SK-N-SH treated with all-trans-retinoic acid at 6 μM for 48 hours (cell line): Measurements from ENCODE around the gene C1QL2.

Source experiments
- ARNTL ChIP-seq: fragments of 450-650 bp; formaldehyde crosslinking; IDR thresholded peaks from 2 replicates; pipeline ENCODE4 v1.5.0; 2020; ENCODE audit warnings: low read depth, mild to moderate bottlenecking, moderate library complexity, borderline replicate concordance
- BACH2 ChIP-seq: fragments of 250-450 bp; sonication (Bioruptor Pico); IDR thresholded peaks from 2 replicates; pipeline ENCODE4 v1.9.0; 2021; ENCODE audit warnings: mild to moderate bottlenecking, borderline replicate concordance
- CREB5 ChIP-seq: fragments of 250-450 bp; sonication (Bioruptor Pico); IDR thresholded peaks from 2 replicates; pipeline ENCODE4 v1.5.1; 2020; ENCODE audit warnings: low read depth, mild to moderate bottlenecking, moderate library complexity
- ESRRG ChIP-seq: fragments of 250-450 bp; sonication (Bioruptor Pico); IDR thresholded peaks from 2 replicates; pipeline ENCODE4 v1.6.1; 2021; ENCODE audit warnings: mild to moderate bottlenecking
- OSR1 ChIP-seq: fragments of 250-450 bp; sonication (Bioruptor Pico); IDR thresholded peaks from 2 replicates; pipeline ENCODE4 v1.8.0; 2022; ENCODE audit warnings: moderate library complexity, mild to moderate bottlenecking, inconsistent platforms
- PATZ1 ChIP-seq: fragments of 250-450 bp; sonication (Bioruptor Pico); IDR thresholded peaks from 2 replicates; pipeline ENCODE4 v1.8.0; 2020; ENCODE audit warnings: mild to moderate bottlenecking, moderate library complexity, borderline replicate concordance
- RARB ChIP-seq: fragments of 250-450 bp; sonication (Bioruptor Pico); IDR thresholded peaks from 2 replicates; pipeline ENCODE4 v1.8.0; 2021; ENCODE audit warnings: mild to moderate bottlenecking, moderate library complexity
- ZFP3 ChIP-seq: fragments of 250-450 bp; sonication (Bioruptor Pico); IDR thresholded peaks from 2 replicates; pipeline ENCODE4 v1.5.0; 2020; ENCODE audit warnings: mild to moderate bottlenecking, moderate library complexity
- ZFP30 ChIP-seq: fragments of 450-650 bp; formaldehyde crosslinking; IDR thresholded peaks from 2 replicates; pipeline ENCODE4 v1.5.0; 2022; ENCODE audit warnings: mild to moderate bottlenecking, moderate library complexity
- ZNF565 ChIP-seq: fragments of 450-650 bp; formaldehyde crosslinking; conservative IDR thresholded peaks from 2 replicates; pipeline ENCODE4 v1.5.0; 2020; ENCODE audit warnings: low read depth, mild to moderate bottlenecking, moderate library complexity
- ZNF70 ChIP-seq: fragments of 450-650 bp; formaldehyde crosslinking; IDR thresholded peaks from 2 replicates; pipeline ENCODE4 v1.5.0; 2020; ENCODE audit warnings: mild to moderate bottlenecking, moderate library complexity
- ZNF8 ChIP-seq: fragments of 450-650 bp; formaldehyde crosslinking; IDR thresholded peaks from 2 replicates; pipeline ENCODE4 v1.5.0; 2020; ENCODE audit warnings: mild to moderate bottlenecking, moderate library complexity
- TF ChIP-seq, protein P1 (sequence below): fragments of 250-450 bp; sonication (Bioruptor Pico); IDR thresholded peaks from 2 replicates; pipeline ENCODE4 v1.5.1; 2021; ENCODE audit warnings: mild to moderate bottlenecking, moderate library complexity
- TF ChIP-seq, protein P2 (sequence below): fragments of 250-450 bp; sonication (Bioruptor Pico); IDR thresholded peaks from 2 replicates; pipeline ENCODE4 v1.8.0; 2021; ENCODE audit warnings: low read depth, mild to moderate bottlenecking, moderate library complexity, borderline replicate concordance

- TF ChIP-seq PATZ1 (CRISPR knock-in tag) (no peak), CREB5 (CRISPR knock-in tag) (no peak), ZFP30 (CRISPR knock-in tag) (no peak), ZFP3 (no peak), ESRRG (CRISPR knock-in tag) (no peak), RARB (no peak), OSR1 (CRISPR knock-in tag) (no peak), BACH2 (no peak), ZNF565 (CRISPR knock-in tag) (no peak), ARNTL (CRISPR knock-in tag) (no peak), ZNF8 (no peak), ZNF70 (CRISPR knock-in tag) (no peak)
- TF ChIP-seq, protein P1, sequence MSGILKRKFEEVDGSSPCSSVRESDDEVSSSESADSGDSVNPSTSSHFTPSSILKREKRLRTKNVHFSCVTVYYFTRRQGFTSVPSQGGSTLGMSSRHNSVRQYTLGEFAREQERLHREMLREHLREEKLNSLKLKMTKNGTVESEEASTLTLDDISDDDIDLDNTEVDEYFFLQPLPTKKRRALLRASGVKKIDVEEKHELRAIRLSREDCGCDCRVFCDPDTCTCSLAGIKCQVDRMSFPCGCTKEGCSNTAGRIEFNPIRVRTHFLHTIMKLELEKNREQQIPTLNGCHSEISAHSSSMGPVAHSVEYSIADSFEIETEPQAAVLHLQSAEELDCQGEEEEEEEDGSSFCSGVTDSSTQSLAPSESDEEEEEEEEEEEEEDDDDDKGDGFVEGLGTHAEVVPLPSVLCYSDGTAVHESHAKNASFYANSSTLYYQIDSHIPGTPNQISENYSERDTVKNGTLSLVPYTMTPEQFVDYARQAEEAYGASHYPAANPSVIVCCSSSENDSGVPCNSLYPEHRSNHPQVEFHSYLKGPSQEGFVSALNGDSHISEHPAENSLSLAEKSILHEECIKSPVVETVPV (CRISPR knock-in tag), result no peak
- TF ChIP-seq, protein P2, sequence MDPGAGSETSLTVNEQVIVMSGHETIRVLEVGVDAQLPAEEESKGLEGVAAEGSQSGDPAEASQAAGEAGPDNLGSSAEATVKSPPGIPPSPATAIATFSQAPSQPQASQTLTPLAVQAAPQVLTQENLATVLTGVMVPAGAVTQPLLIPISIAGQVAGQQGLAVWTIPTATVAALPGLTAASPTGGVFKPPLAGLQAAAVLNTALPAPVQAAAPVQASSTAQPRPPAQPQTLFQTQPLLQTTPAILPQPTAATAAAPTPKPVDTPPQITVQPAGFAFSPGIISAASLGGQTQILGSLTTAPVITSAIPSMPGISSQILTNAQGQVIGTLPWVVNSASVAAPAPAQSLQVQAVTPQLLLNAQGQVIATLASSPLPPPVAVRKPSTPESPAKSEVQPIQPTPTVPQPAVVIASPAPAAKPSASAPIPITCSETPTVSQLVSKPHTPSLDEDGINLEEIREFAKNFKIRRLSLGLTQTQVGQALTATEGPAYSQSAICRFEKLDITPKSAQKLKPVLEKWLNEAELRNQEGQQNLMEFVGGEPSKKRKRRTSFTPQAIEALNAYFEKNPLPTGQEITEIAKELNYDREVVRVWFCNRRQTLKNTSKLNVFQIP, result no peak
These were observed 19.3 kb upstream of the C1QL2 start for GRCh38 chr2:119177838-119178190.
